Adrenal gland (tissue), 12 donors: Measurements from ENCODE around the gene IL1A. TPM values are rescaled to one million over a fixed set of nuclear protein-coding genes. Genes with fewer than 3 reads are reported as not detected.

Source experiments
- DNase-seq, 7 donors: peaks; one replicate each; pipeline ENCODE4 v3.0.0-alpha.2; 2019 to 2020
- H3K27ac ChIP-seq, 5 donors: fragments of 200-600 bp; sonication (generic) in 4 of 5; 1 replicate in 3 of 5; 2 replicates in 2 of 5; pipeline versions ENCODE4 v1.5.1 to v1.8.0; 2016 to 2020; ENCODE audit warnings: mild to moderate bottlenecking in 1 of 5
- H3K27me3 ChIP-seq: fragments of 200-600 bp; 2 replicates; pipeline ENCODE4 v1.8.0; 2021
- H3K36me3 ChIP-seq, 2 donors: fragments of 200-600 bp; replicated peaks in 1 of 2; 1 replicate in 1 of 2; 2 replicates in 1 of 2; pipeline versions ENCODE4 v1.5.1 to v1.8.0; 2018 to 2022
- H3K4me1 ChIP-seq, 2 donors: fragments of 200-600 bp; replicated peaks in 1 of 2; 1 replicate in 1 of 2; 2 replicates in 1 of 2; pipeline versions ENCODE4 v1.5.1 to v1.8.0; 2018 to 2021
- H3K4me3 ChIP-seq, 4 donors: fragments of 200-600 bp; sonication (generic) in 3 of 4; one replicate each; pipeline ENCODE4 v1.5.1; 2016 to 2018
- H3K9me3 ChIP-seq, 3 donors: fragments of 200-600 bp; sonication (generic) in 1 of 3; replicated peaks in 1 of 3; 1 replicate in 2 of 3; 2 replicates in 1 of 3; pipeline versions ENCODE4 v1.5.1 to v1.8.0; 2016 to 2021
- POLR2A ChIP-seq, 2 donors: fragments of 450-650 bp; IDR thresholded peaks; one replicate each; pipeline ENCODE4 v1.6.1; 2017; ENCODE audit warnings: antibody characterized with exemption in 2 of 2, mild to moderate bottlenecking in 2 of 2, moderate library complexity in 1 of 2
- WGBS, 4 donors: extraction: QIAGEN DNeasy Blood & Tissue Kit in 2 of 4; methylation state at CpG; one replicate each; pipeline versions ENCODE4 v1.1.5 to v1.1.7; 2013 to 2017; 5-methylcytosine and 5-hydroxymethylcytosine counted together
- intact Hi-C, 2 donors: fragments of 100-400 bp; cut with DNase I; formaldehyde crosslinking; loops; one replicate each; pipeline versions ENCODE4 v1.14.1 to v1.15.0; 2022 to 2023
- polyA plus RNA-seq, 3 donors: library from polyadenylated mRNA; stranded (reverse); fragments of 200-250 nt in 2 of 3; fragments of 350-450 nt in 1 of 3; fragmentation: Illumina TruSeq in 1 of 3; extraction: RNeasy Lipid Tissue Mini Kit (QIAGEN cat#74804) in 1 of 3; gene quantifications; one replicate each; pipeline ENCODE4 v1.2.3, GENCODE V29; 2013 to 2014
- total RNA-seq, 9 donors: library from RNA; depleted of rRNA in 4 of 9; stranded (reverse); fragments of >200 nt in 4 of 9; fragments of 120-200 nt in 1 of 9; fragmentation: NEBNext Ultra II Directional in 1 of 9; extraction: Animal tissue kit (Norgen Biotek cat#: 25700) in 1 of 9; gene quantifications; one replicate each; pipeline versions ENCODE4 v1.1.0 to v1.2.4, GENCODE V29; 2013 to 2023
- TF ChIP-seq, protein P1 (sequence below), 6 experiments: fragments of 450-650 bp in 4 of 6; fragments of 200-600 bp in 2 of 6; sonication (generic) in 1 of 6; IDR thresholded peaks; 1 replicate in 5 of 6; 2 replicates in 1 of 6; pipeline versions ENCODE4 v1.5.1 to v1.8.0; 2016 to 2021; ENCODE audit warnings: antibody characterized with exemption in 6 of 6, mild to moderate bottlenecking in 2 of 6, moderate library complexity in 1 of 6
- donor health status: healthy with polysubstance abuse.
- donor health status: Bipolar disorder and iron deficiency.
- donor health status: DM: yes; HTN: yes; CAD: no.
- donor health status: DM: no; HTN: no; CAD: no.
- donor health status: DM: no; HTN: no; CAD: no.
- donor health status: DM: yes; HTN: yes; CAD: no.

IL1A gene
- total and polyA plus RNA-seq, 12 donors: 0.07 to 0.67 (median 0.18) TPM; not detected in 9

DNA sequence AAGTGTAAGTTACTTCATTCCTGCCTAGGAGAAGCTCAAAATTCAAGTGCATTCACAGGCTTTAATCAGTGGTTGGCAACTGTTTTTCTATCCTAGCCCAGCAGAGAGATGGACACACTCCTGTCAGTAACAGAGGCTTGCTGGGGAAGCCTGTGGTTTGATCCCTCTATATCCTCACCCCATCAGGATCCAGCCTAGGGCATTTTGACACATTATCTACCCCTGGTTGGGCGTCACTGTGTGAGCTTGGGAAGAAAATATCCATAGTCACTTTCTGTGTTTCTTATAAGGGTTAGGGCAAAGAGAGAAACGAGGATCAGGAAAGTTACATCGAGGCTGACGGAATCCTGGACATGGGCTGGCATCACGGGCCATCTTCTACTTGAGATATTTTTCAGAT, 53.5 kb downstream of the IL1A start:
- WGBS, 4 donors: 80 to 83% (median 81%) methylated on average over 5 of the region's 5 CpGs
- TF ChIP-seq POLR2A (IDR thresholded peaks at IDR 0.05): no peak
- TF ChIP-seq, protein P1, sequence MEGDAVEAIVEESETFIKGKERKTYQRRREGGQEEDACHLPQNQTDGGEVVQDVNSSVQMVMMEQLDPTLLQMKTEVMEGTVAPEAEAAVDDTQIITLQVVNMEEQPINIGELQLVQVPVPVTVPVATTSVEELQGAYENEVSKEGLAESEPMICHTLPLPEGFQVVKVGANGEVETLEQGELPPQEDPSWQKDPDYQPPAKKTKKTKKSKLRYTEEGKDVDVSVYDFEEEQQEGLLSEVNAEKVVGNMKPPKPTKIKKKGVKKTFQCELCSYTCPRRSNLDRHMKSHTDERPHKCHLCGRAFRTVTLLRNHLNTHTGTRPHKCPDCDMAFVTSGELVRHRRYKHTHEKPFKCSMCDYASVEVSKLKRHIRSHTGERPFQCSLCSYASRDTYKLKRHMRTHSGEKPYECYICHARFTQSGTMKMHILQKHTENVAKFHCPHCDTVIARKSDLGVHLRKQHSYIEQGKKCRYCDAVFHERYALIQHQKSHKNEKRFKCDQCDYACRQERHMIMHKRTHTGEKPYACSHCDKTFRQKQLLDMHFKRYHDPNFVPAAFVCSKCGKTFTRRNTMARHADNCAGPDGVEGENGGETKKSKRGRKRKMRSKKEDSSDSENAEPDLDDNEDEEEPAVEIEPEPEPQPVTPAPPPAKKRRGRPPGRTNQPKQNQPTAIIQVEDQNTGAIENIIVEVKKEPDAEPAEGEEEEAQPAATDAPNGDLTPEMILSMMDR (IDR thresholded peaks at IDR 0.05): no peak

GRCh38 chr2:112730216-112730615, 54.1 kb downstream of the IL1A start:
- TF ChIP-seq, protein P1 (IDR thresholded peaks at IDR 0.05): no peak
- no peak for TF ChIP-seq POLR2A (IDR thresholded peaks at IDR 0.05)
- 75 to 84% (median 79%) methylated on average over 8 of the region's 8 CpGs for whole genome bisulfite sequencing, 4 donors
- H3K36me3 ChIP-seq: no peaks in the 10 kb centered on the region
- no peaks in the 10 kb centered on the region for H3K9me3 ChIP-seq
- DNase-seq: peak in 1 of 7 donors; percentile 27
- no peak overlapping the region for H3K27ac ChIP-seq
- intact Hi-C loops: no loop called here
- no peaks in the 10 kb centered on the region for H3K27me3 ChIP-seq
- peaks cover 0 to 4% of the 10 kb centered on the region in 2 donors for H3K4me1 ChIP-seq
- H3K4me3 ChIP-seq: no peak overlapping the region

More for the DNA sequence above, 53.5 kb downstream of the IL1A start:
- DNase-seq: no peak
- Histone ChIP-seq H3K36me3 (no peaks in the 10 kb centered on the region), H3K27me3 (no peaks in the 10 kb centered on the region), H3K4me3 (no peak overlapping the region), H3K27ac (no peak overlapping the region), H3K9me3 (no peaks in the 10 kb centered on the region), H3K4me1 (peaks cover 0 to 4% of the 10 kb centered on the region in 2 donors)
- intact Hi-C loops: no loop called here

GRCh38 chr2:112728378-112729175, 55.7 kb downstream of the IL1A start:
- Histone ChIP-seq H3K9me3 (no peaks in the 10 kb centered on the region), H3K4me3 (no peak overlapping the region), H3K27me3 (no peaks in the 10 kb centered on the region), H3K36me3 (no peaks in the 10 kb centered on the region), H3K27ac (no peak overlapping the region), H3K4me1 (peaks cover 0 to 4% of the 10 kb centered on the region in 2 donors)
- DNase-seq: peak in 1 of 7 donors; percentile 45
- TF ChIP-seq, protein P1 (IDR thresholded peaks at IDR 0.05): no peak
- TF ChIP-seq POLR2A (IDR thresholded peaks at IDR 0.05): no peak
- WGBS, 4 donors: 35 to 53% (median 43%) methylated on average over 6 to 11 of the region's 11 CpGs
- intact Hi-C loops: loop anchor here (5.0 to 10.0 kb wide), 3 partner anchors 36 to 104 kb away; no protein-coding TSS in a partner anchor

DNA sequence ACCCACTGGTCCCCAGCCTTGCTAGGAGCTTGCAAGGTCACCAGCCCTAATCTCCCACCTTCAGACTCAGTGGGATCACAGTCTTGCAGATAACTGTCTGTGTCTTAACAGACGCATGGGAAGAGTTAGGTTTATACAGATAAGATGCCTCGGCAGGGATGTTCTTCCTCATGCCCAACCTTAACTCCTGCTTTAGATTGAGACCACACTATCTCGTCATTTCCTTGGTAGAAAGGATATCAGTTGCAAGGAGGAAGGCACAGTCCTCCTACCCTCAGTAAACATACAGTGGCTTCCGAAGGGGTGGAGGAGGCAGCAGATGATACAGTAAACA, 56.3 kb downstream of the IL1A start:
- Histone ChIP-seq H3K27me3 (no peaks in the 10 kb centered on the region), H3K36me3 (no peaks in the 10 kb centered on the region), H3K27ac (no peak overlapping the region), H3K9me3 (no peaks in the 10 kb centered on the region), H3K4me1 (peaks cover 0 to 4% of the 10 kb centered on the region in 2 donors), H3K4me3 (no peak overlapping the region)
- intact Hi-C loops: loop anchor here (5.0 to 10.0 kb wide), 3 partner anchors 36 to 103 kb away; no protein-coding TSS in a partner anchor
- WGBS, 4 donors: 51 to 64% (median 60%) methylated on average over 4 of the region's 4 CpGs
- TF ChIP-seq, protein P1 (IDR thresholded peaks at IDR 0.05): no peak
- no peak for TF ChIP-seq POLR2A (IDR thresholded peaks at IDR 0.05)
- no peak for DNase-seq
